AG10803 (cell line): Measurements from ENCODE around the gene KCNT1.

Experiments
- DNase-seq: peaks from one replicate; pipeline ENCODE4 v3.0.0; 2010; ENCODE audit warnings: low read depth
- H3K4me3 ChIP-seq: 2 replicates; pipeline ENCODE4 v1.5.1; 2011; ENCODE audit warnings: mild to moderate bottlenecking, low read length, control low read depth
- TF ChIP-seq, protein P1 (sequence below): conservative IDR thresholded peaks from 2 replicates; pipeline ENCODE4 v1.5.1; 2011; ENCODE audit warnings: mild to moderate bottlenecking, low read length, control low read depth, inconsistent platforms

Gene KCNT1

DNA sequence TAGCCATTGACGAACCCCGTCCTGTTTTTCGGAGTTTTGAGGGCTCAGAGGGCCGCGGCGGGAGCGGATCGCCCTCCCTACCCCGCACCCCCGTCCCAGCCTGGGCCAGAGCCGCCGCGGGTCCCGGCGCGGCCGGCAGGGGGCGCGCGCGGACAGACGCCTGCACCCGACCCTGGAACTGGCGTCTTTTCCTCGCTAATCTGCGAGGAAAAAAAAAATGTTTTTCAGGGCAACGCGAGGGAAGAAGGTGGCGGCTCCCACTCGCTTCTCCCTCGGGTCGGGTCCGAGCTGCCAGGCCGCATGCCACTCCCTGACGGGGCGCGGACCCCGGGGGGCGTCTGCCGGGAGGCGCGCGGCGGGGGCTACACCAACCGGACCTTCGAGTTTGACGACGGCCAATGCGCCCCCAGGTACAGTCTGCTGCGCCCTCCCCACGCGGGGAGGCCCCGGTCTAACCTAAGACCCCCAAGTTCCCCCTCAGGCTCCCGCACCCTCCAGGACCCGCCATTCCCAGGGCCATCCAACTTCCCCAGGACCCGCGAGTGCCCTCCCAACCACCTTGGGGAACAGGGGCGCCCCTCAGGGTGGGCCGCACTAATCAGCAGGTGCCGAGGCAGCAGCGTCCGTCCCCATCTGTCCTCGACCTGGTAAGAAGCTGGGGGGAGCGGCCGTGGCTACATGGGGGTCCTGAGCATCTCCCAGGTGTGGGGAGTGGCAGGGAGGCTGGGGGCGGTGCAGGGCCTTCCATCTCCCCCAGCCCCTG lies at the start of gene KCNT1:
Gene KCNT1, plus strand, starts transcription at position 227 of the 763 bp plus-strand sequence. Its CDS starts 74 bp downstream, at position 301.
- DNase-seq = peak; percentile 13
- no peak within 1 kb of the TSS for H3K4me3 ChIP-seq
- TF ChIP-seq, protein P1, sequence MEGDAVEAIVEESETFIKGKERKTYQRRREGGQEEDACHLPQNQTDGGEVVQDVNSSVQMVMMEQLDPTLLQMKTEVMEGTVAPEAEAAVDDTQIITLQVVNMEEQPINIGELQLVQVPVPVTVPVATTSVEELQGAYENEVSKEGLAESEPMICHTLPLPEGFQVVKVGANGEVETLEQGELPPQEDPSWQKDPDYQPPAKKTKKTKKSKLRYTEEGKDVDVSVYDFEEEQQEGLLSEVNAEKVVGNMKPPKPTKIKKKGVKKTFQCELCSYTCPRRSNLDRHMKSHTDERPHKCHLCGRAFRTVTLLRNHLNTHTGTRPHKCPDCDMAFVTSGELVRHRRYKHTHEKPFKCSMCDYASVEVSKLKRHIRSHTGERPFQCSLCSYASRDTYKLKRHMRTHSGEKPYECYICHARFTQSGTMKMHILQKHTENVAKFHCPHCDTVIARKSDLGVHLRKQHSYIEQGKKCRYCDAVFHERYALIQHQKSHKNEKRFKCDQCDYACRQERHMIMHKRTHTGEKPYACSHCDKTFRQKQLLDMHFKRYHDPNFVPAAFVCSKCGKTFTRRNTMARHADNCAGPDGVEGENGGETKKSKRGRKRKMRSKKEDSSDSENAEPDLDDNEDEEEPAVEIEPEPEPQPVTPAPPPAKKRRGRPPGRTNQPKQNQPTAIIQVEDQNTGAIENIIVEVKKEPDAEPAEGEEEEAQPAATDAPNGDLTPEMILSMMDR = peak; percentile 26

DNA sequence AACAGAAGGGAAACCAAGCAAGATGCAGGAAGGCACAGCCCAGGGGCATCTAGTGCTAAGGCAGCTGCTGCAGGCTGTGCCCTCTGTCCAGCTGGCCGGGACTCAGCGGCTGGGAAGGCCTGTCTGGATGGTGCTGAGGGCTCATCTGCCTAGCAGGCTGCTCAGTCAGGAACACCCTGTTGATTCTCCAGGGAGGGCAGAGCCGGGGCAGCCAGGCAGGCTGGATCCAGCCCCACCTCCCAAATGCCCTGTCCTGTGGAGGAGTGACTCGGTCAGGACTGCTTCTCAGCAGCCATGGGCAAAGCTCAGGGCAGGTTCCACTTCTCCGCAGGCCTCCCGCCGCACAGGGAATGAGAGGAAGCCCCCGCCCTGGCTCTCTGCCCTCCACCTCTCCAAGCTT lies 46.7 kb upstream of the KCNT1 start:
- TF ChIP-seq, protein P1 = no peak
- H3K4me3 ChIP-seq = no peak overlapping the region
- no peak for DNase-seq

DNA sequence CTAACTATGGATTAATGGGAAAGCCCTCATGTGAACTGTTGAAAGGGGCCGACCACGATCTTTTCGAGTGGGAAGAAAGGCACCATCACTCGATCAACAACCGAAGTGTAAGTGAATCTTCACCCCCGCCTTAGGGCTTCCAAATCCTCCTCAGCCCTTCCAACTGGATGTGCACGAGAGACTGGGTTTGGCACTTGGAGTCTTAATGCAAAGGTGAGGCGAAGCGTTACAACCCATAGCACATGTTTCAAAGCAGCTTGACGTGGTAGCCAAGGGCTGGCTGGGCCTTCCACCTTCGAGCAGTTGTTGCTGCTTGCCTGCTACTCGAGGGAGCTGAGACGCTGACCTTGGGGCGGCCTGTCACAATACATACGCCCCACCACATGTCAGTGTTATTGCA lies 44.6 kb upstream of the KCNT1 start:
- no peak for DNase-seq
- H3K4me3 ChIP-seq = no peak overlapping the region
- TF ChIP-seq, protein P1 = no peak

DNA sequence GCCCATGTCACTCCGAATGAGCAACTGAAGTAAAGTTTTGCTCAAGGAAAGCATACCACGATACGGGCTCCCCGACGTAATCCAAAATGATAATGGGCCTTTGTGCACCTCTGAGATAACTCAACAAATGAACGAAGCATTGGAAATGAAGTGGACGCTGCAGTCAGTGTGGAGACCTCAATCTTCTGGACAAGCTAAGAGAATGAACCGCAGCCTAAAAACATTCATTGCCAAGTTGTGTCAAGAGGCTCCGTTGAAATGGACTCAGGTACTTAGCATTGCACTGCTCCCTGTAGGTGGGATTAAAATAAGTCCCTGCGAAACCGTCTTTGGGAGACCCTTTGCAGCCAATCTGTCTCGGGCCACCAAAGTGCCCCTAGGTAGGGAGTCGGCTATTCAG lies 42.7 kb upstream of the KCNT1 start:
- DNase-seq = no peak
- H3K4me3 ChIP-seq = no peak overlapping the region
- TF ChIP-seq, protein P1 = no peak

DNA sequence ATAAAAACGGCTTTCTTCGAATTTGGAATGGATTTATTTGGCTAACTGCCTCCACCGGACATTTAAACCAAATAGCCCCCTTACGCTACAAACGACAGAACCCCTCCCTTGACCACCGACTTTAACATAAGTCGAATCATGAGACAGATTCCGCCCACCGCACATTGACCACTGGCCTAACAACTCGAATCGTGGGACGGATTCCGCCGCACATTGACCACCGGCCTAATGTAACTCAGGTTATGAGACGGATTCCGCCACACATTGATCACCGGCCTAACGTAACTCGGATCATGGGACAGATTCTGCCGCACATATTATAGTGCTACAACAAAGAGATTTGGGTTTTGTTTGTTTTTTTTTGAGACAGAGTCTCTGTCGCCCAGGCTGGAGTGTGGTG lies 41.6 kb upstream of the KCNT1 start:
- TF ChIP-seq, protein P1 = no peak
- H3K4me3 ChIP-seq = no peak overlapping the region
- no peak for DNase-seq

DNA sequence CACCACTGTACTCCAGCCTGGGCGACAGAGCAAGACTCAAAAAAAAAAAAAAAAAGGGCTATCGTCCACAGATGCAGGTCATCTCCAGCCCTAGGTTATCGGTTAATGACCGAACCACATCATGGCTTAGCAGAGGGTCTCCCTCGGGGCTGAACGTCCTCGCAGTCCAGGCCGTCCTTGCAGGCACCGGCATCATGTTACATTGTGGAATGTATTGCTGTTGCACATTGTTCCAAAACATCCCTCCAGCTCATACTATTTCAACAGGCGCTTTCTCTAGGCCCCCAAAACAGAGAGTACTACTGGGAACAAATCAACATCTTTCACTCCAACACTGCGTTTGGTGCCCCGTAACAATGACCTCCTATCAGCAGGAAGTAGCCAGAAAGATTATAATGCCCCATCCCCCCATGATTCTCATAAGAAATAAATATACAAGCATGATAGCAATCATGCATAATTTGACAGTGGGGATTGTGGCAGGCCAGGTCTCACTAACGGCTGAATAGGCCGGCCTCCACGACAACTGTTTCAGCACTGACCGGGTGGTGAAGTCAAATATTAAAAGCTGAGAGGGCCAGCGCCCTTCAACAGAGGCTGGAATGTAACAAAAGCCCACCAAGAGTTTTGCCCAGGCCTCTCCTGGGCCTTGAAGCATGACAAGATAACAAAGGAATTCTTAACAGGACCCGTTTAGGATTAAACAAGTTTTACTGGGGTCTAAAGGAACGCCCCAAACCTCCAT lies 40.0 kb upstream of the KCNT1 start:
- DNase-seq = no peak
- TF ChIP-seq, protein P1 = no peak
- H3K4me3 ChIP-seq = no peak overlapping the region
